ENCODE results near the gene SLC2A13.

DNA sequence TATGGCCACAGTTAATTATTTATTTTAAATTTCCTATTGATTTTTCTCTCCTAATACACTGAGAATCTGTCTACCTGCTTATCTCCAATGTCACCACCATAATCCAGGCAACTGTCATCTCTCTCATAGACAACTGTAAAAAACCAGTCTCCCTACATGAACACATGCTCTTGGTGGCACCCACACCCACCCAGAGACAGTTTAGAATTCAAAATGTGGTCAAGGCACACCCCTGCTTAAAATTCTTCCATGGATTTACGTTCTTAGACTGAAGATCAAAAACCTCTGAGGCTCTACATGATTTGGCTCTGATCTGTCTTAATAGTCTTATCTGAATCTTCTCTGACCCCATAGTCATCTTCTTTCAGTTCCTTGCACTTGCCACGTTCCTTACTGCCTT lies 245.2 kb downstream of the SLC2A13 start:
- TF ChIP-seq, protein P1, sequence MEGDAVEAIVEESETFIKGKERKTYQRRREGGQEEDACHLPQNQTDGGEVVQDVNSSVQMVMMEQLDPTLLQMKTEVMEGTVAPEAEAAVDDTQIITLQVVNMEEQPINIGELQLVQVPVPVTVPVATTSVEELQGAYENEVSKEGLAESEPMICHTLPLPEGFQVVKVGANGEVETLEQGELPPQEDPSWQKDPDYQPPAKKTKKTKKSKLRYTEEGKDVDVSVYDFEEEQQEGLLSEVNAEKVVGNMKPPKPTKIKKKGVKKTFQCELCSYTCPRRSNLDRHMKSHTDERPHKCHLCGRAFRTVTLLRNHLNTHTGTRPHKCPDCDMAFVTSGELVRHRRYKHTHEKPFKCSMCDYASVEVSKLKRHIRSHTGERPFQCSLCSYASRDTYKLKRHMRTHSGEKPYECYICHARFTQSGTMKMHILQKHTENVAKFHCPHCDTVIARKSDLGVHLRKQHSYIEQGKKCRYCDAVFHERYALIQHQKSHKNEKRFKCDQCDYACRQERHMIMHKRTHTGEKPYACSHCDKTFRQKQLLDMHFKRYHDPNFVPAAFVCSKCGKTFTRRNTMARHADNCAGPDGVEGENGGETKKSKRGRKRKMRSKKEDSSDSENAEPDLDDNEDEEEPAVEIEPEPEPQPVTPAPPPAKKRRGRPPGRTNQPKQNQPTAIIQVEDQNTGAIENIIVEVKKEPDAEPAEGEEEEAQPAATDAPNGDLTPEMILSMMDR (IDR thresholded peaks at IDR 0.05), result no peak
- TF ChIP-seq EP300 (IDR thresholded peaks at IDR 0.05) (no peak), POLR2A (IDR thresholded peaks at IDR 0.05) (no peak)

All from tibial nerve (tissue), 4 donors.